Smooth muscle cell of the pulmonary artery (primary cell): Measurements from ENCODE around the gene PLCH1. TPM values are rescaled to one million over a fixed set of nuclear protein-coding genes. Genes with fewer than 3 reads are reported as not detected.

Source experiments
- total RNA-seq: library from RNA; depleted of rRNA; stranded (reverse); fragments of >200 nt; gene quantifications from 2 replicates; pipeline ENCODE4 v1.2.3, GENCODE V29; 2014

Gene PLCH1, protein sequence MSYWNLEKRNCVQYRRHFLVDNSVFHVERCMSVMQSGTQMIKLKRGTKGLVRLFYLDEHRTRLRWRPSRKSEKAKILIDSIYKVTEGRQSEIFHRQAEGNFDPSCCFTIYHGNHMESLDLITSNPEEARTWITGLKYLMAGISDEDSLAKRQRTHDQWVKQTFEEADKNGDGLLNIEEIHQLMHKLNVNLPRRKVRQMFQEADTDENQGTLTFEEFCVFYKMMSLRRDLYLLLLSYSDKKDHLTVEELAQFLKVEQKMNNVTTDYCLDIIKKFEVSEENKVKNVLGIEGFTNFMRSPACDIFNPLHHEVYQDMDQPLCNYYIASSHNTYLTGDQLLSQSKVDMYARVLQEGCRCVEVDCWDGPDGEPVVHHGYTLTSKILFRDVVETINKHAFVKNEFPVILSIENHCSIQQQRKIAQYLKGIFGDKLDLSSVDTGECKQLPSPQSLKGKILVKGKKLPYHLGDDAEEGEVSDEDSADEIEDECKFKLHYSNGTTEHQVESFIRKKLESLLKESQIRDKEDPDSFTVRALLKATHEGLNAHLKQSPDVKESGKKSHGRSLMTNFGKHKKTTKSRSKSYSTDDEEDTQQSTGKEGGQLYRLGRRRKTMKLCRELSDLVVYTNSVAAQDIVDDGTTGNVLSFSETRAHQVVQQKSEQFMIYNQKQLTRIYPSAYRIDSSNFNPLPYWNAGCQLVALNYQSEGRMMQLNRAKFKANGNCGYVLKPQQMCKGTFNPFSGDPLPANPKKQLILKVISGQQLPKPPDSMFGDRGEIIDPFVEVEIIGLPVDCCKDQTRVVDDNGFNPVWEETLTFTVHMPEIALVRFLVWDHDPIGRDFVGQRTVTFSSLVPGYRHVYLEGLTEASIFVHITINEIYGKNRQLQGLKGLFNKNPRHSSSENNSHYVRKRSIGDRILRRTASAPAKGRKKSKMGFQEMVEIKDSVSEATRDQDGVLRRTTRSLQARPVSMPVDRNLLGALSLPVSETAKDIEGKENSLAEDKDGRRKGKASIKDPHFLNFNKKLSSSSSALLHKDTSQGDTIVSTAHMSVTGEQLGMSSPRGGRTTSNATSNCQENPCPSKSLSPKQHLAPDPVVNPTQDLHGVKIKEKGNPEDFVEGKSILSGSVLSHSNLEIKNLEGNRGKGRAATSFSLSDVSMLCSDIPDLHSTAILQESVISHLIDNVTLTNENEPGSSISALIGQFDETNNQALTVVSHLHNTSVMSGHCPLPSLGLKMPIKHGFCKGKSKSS (N-terminal part only)
- total RNA-seq = under 0.01 and 0.03 TPM in 2 replicates

DNA sequence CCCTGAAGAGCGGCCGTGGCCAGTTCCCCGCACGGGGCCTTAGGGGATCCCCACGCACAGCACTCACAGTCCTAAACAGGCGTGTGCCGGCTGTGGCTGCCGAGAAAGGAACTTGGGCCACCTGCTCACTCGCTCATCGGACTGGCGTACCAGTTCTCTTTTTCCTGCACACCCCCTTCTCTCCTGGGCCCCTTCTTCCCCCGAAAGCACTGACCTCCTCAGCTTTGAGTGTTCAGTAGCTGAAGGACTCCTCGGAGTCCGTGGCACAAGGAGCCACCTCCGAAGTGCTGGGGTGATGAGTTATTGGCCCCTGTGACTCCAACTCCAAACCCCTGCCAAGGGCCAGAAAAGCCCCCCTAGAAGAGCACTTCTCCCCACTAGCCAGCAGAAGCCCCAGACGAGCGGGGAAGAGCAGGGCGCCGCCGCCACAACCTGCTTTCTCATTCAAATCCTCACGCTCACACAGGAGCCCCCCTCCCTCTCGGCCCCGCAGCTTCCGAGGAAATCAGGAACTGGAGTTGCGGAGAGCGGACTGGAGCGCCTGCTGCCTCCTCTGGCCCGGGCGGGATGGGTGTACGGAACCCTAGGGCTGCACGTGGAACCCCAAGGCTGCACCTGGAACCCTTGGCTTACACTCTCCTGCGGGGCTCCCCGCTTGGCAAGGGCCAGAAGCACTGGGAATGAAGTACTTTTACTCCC lies at the start of gene PLCH1:
Gene PLCH1 (minus strand): TSS at position 446 of the 699 bp plus-strand sequence. CDS start 40,847 bp downstream, outside the sequence.

Other genes starting within 250 kb of the PLCH1 start
- 1.6 and 2.0 TPM in 2 replicates for gene C3orf33, start 61.2 kb upstream of the PLCH1 start, total RNA-seq
- 41.0 and 46.2 TPM in 2 replicates for gene SLC33A1, start 109.4 kb upstream of the PLCH1 start, total RNA-seq
- 25.0 and 29.8 TPM in 2 replicates for gene GMPS, start 125.6 kb upstream of the PLCH1 start, total RNA-seq